ENCODE results near the gene TECPR1.

TECPR1 gene, protein sequence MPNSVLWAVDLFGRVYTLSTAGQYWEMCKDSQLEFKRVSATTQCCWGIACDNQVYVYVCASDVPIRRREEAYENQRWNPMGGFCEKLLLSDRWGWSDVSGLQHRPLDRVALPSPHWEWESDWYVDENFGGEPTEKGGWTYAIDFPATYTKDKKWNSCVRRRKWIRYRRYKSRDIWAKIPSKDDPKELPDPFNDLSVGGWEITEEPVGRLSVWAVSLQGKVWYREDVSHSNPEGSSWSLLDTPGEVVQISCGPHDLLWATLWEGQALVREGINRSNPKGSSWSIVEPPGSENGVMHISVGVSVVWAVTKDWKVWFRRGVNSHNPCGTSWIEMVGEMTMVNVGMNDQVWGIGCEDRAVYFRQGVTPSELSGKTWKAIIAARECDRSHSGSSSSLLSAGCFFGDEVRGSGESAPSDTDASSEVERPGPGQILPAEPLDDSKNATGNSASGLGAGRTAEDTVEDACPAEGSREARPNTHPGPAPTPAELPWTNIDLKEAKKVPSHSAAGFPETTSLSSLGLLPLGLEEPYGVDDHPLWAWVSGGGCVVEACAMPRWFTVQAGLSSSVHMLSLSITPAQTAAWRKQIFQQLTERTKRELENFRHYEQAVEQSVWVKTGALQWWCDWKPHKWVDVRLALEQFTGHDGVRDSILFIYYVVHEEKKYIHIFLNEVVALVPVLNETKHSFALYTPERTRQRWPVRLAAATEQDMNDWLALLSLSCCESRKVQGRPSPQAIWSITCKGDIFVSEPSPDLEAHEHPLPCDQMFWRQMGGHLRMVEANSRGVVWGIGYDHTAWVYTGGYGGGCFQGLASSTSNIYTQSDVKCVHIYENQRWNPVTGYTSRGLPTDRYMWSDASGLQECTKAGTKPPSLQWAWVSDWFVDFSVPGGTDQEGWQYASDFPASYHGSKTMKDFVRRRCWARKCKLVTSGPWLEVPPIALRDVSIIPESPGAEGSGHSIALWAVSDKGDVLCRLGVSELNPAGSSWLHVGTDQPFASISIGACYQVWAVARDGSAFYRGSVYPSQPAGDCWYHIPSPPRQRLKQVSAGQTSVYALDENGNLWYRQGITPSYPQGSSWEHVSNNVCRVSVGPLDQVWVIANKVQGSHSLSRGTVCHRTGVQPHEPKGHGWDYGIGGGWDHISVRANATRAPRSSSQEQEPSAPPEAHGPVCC

DNA sequence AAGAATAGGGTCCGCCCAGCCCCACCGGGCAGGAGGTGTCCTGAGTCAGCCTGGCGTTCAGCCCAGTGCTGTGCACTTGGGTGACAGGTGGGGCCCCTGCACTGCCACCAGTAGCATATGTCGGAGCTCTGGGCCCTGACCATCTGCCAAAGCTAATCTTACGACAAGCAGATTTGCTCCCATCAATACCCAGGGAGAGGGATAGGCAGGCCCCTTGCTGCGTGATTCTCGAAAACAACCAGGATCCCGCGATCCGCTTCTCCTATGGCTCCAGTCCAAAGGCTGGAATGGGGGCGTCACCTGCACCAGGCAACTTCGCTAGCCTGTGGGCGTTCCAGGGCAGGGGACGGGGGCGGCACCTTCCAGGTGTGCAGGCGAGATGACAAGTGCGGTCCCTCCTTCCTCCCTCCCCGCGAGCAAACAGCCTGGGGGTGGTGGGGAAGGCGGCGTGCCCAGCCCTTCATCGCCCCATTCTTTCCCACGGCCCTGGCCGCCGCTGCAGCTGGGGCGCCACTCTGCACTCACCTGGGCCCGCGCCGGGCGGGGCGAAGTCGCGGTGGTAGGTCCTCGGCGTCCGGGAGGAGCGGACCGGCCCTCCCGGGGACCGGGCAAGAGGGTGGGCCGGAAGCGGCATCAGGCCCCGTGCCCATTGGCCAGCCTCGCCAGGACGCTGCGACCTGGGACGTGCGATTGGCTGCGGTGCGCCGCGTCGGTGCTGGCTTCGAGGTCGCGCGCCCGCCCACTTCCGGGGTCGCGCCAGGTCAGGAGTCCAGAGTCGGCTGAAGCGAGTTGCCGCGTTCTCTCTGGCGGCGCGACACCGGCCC, at the start of gene TECPR1:
Gene TECPR1 (minus strand): TSS at position 632 of the 824 bp plus-strand sequence. CDS start 6,086 bp downstream, outside the sequence.
- DNase-seq, result peak; percentile 48 to 57

GRCh38 chr7:98300595-98301372, 48.8 kb upstream of the TECPR1 start:
- no peak for DNase-seq

GRCh38 chr7:98297626-98298286, 45.7 kb upstream of the TECPR1 start:
- no peak for DNase-seq

DNA sequence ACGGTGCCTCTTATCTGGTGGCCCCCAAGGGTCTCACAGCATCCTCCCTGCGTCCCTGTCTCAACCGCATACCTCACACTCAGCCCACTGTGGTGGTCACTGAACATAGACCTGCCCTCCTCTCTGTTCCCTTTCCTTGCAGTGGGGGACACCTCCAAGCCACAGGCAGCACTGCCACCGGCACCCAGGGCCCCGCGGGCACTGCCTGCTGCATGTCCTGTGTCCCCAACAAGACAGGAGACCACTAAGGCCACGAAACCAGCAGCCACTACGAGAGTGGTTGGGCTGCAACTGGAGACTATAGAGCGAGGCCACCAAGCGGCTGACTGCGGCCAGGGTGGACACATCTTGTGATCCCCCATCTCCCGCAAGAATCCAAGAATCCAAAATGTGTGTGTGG, 44.8 kb upstream of the TECPR1 start:
- DNase-seq, result no peak

GRCh38 chr7:98295467-98296192, 43.6 kb upstream of the TECPR1 start:
- DNase-seq, result no peak

DNA sequence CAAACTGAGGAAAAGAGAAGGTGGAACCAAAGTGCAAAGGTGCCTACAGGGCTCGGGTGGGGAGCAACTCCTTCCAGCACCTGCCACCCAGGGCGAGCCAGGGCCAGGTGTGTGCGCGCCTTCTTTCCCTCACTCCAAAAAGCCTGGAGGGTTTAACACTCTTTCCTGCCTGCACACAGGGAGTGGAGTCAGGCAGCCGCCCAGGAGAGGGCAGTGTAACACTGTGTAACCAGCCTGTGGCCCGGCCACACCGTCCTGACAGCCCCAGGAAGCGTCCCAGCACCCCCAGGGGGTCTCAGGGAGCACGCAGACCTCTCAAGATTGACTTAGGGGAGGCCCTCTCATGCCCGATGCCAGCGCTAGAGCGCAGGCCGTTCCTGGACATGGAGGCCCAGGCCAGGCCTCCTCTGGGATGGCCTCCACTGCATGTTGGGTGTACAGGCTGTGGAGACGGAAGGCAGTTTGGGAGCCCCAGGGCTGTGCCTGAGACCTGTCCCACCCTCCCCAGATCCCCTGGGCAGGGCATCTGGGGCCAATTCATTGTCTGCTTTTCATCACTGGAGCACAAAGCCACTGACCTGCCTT, 42.9 kb upstream of the TECPR1 start:
- DNase-seq, result no peak

DNA sequence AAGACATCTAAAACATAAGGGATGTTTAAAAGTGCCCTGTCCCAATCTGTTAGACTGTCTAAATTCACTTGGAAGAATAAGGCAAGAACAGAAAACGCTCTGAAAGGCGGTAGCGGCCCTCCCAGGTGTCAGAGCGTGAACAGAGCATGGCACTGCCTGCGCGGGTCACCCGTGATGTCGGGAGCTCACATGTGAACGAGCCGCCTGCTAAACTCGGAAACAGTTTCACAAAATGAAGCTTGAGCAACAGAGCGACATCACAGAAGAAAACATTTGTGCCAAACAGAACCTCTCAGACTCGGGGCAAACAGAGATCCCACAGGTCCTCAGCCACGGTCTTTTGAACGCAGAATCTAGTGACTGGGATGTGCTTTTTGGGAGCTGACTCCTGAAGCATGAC, 42.3 kb upstream of the TECPR1 start:
- DNase-seq, result no peak

DNA sequence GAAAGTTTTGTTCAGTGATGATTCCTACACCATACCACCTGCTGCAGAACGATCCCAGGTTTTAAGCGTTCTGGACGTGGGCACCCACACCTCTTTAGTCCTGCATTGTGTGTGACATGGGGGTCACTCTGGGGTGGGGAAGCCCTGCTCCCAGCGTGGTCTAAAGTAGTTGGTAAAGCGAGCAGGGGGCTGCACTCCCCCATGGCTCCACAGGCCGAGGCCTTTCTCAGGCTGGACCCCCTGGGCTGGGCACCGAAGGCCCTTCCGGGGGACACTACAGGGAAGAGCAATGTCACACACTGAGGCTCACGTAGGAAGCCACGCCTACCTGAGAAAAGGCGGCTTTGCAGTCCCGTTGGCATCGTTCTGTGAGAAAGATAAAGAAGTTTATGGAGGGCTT, 41.7 kb upstream of the TECPR1 start:
- DNase-seq, result no peak

- DNase-seq, result no peak
Measured at GRCh38 chr7:98293265-98293664, 41.2 kb upstream of the TECPR1 start.

- DNase-seq, result no peak
Measured at GRCh38 chr7:98291717-98292116, 39.7 kb upstream of the TECPR1 start.

- no peak for DNase-seq
Measured at GRCh38 chr7:98289333-98289875, 37.4 kb upstream of the TECPR1 start.

GRCh38 chr7:98288064-98288823, 36.2 kb upstream of the TECPR1 start:
- DNase-seq, result no peak

- DNase-seq, result no peak
Measured at GRCh38 chr7:98287486-98287959, 35.5 kb upstream of the TECPR1 start.

- no peak for DNase-seq
Measured at GRCh38 chr7:98286701-98287485, 34.9 kb upstream of the TECPR1 start.

- no peak for DNase-seq
Measured at GRCh38 chr7:98286093-98286539, 34.1 kb upstream of the TECPR1 start.

- DNase-seq, result no peak
Measured at GRCh38 chr7:98285157-98286092, 33.4 kb upstream of the TECPR1 start.
